Measurements from ENCODE around the gene TMEM204. TPM values are rescaled to one million over a fixed set of nuclear protein-coding genes. Genes with fewer than 3 reads are reported as not detected.

TMEM204 gene
- total RNA-seq, 2 donors from 2014 or later = 10.3 to 17.6 TPM

GRCh38 chr16:1557074-1557473 lies 23.6 kb downstream of the TMEM204 start:
- H3K36me3 Mint-ChIP-seq = no peaks in the 10 kb centered on the region
- peak overlapping the region in 1 of 2 donors; percentile 48 for H3K27ac Mint-ChIP-seq
- no peak for ATAC-seq
- DNase-seq (ENCODE audit: low spot score in 2 of 2) = no peak
- no peaks in the 10 kb centered on the region for H3K9me3 Mint-ChIP-seq

GRCh38 chr16:1557576-1557975 lies 24.1 kb downstream of the TMEM204 start:
- no peak for ATAC-seq
- H3K9me3 Mint-ChIP-seq = no peaks in the 10 kb centered on the region
- no peaks in the 10 kb centered on the region for H3K36me3 Mint-ChIP-seq
- no peak for DNase-seq (ENCODE audit: low spot score in 2 of 2)
- peak overlapping the region in 1 of 2 donors; percentile 48 for H3K27ac Mint-ChIP-seq

GRCh38 chr16:1559446-1559975 lies 26.0 kb downstream of the TMEM204 start:
- DNase-seq (ENCODE audit: low spot score in 2 of 2) (no peak), ATAC-seq (peak; percentile 51 to 76)
- no peaks in the 10 kb centered on the region for H3K9me3 Mint-ChIP-seq
- no peaks in the 10 kb centered on the region for H3K36me3 Mint-ChIP-seq
- peak overlapping the region in 1 of 2 donors; percentile 7 for H3K27ac Mint-ChIP-seq

- no peak for ATAC-seq
- Mint-ChIP-seq H3K36me3 (no peaks in the 10 kb centered on the region), H3K9me3 (no peaks in the 10 kb centered on the region), H3K27ac (peak overlapping the region in 1 of 2 donors; percentile 7)
- no peak for DNase-seq (ENCODE audit: low spot score in 2 of 2)
Measured at GRCh38 chr16:1560153-1560552, 26.7 kb downstream of the TMEM204 start.

GRCh38 chr16:1560866-1561265 lies 27.4 kb downstream of the TMEM204 start:
- H3K36me3 Mint-ChIP-seq = no peaks in the 10 kb centered on the region
- ATAC-seq = no peak
- DNase-seq (ENCODE audit: low spot score in 2 of 2) = no peak
- H3K9me3 Mint-ChIP-seq = no peaks in the 10 kb centered on the region
- H3K27ac Mint-ChIP-seq = peak overlapping the region; percentile 1 to 3

GRCh38 chr16:1561266-1561665 lies 27.8 kb downstream of the TMEM204 start:
- ATAC-seq (peak; percentile 35 to 68), DNase-seq (ENCODE audit: low spot score in 2 of 2) (no peak)
- H3K27ac Mint-ChIP-seq = peak overlapping the region in 1 of 2 donors; percentile 3
- no peaks in the 10 kb centered on the region for H3K9me3 Mint-ChIP-seq
- H3K36me3 Mint-ChIP-seq = no peaks in the 10 kb centered on the region

- Mint-ChIP-seq H3K9me3 (no peaks in the 10 kb centered on the region), H3K27ac (peak overlapping the region in 1 of 2 donors; percentile 78), H3K36me3 (no peaks in the 10 kb centered on the region)
- ATAC-seq = peak in 1 of 2 donors; percentile 50
- no peak for DNase-seq (ENCODE audit: low spot score in 2 of 2)
Measured at GRCh38 chr16:1561836-1562235, 28.4 kb downstream of the TMEM204 start.

- H3K27ac Mint-ChIP-seq = no peak overlapping the region
- ATAC-seq = no peak
- no peaks in the 10 kb centered on the region for H3K36me3 Mint-ChIP-seq
- DNase-seq (ENCODE audit: low spot score in 2 of 2) = no peak
- no peaks in the 10 kb centered on the region for H3K9me3 Mint-ChIP-seq
Measured at GRCh38 chr16:1563786-1564185, 30.3 kb downstream of the TMEM204 start.

GRCh38 chr16:1564325-1564724 lies 30.9 kb downstream of the TMEM204 start:
- ATAC-seq (no peak), DNase-seq (ENCODE audit: low spot score in 2 of 2) (no peak)
- Mint-ChIP-seq H3K36me3 (no peaks in the 10 kb centered on the region), H3K9me3 (no peaks in the 10 kb centered on the region), H3K27ac (peak overlapping the region in 1 of 2 donors; percentile 45)

GRCh38 chr16:1565083-1565805 lies 31.8 kb downstream of the TMEM204 start:
- ATAC-seq (no peak), DNase-seq (ENCODE audit: low spot score in 2 of 2) (no peak)
- no peaks in the 10 kb centered on the region for H3K9me3 Mint-ChIP-seq
- H3K36me3 Mint-ChIP-seq = no peaks in the 10 kb centered on the region
- H3K27ac Mint-ChIP-seq = peak overlapping the region; percentile 15 to 33

GRCh38 chr16:1567988-1568387 lies 34.5 kb downstream of the TMEM204 start:
- H3K27ac Mint-ChIP-seq = peak overlapping the region in 1 of 2 donors; percentile 38
- ATAC-seq = no peak
- no peaks in the 10 kb centered on the region for H3K9me3 Mint-ChIP-seq
- DNase-seq (ENCODE audit: low spot score in 2 of 2) = no peak
- no peaks in the 10 kb centered on the region for H3K36me3 Mint-ChIP-seq

GRCh38 chr16:1571012-1571671 lies 37.7 kb downstream of the TMEM204 start:
- Mint-ChIP-seq H3K27ac (peak overlapping the region in 1 of 2 donors; percentile 4), H3K36me3 (no peaks in the 10 kb centered on the region), H3K9me3 (no peaks in the 10 kb centered on the region)
- DNase-seq (ENCODE audit: low spot score in 2 of 2) = no peak
- ATAC-seq = no peak

- DNase-seq (ENCODE audit: low spot score in 2 of 2) (no peak), ATAC-seq (no peak)
- Mint-ChIP-seq H3K9me3 (no peaks in the 10 kb centered on the region), H3K36me3 (no peaks in the 10 kb centered on the region), H3K27ac (no peak overlapping the region)
Measured at GRCh38 chr16:1572673-1573072, 39.2 kb downstream of the TMEM204 start.

GRCh38 chr16:1573301-1573700 lies 39.8 kb downstream of the TMEM204 start:
- H3K9me3 Mint-ChIP-seq = no peaks in the 10 kb centered on the region

GRCh38 chr16:1575578-1575977 lies 42.1 kb downstream of the TMEM204 start:
- Mint-ChIP-seq H3K9me3 (no peaks in the 10 kb centered on the region), H3K27ac (no peak overlapping the region), H3K36me3 (no peaks in the 10 kb centered on the region)
- ATAC-seq (no peak), DNase-seq (ENCODE audit: low spot score in 2 of 2) (no peak)

More at GRCh38 chr16:1573301-1573700, 39.8 kb downstream of the TMEM204 start:
- H3K27ac Mint-ChIP-seq = no peak overlapping the region
- H3K36me3 Mint-ChIP-seq = no peaks in the 10 kb centered on the region
- DNase-seq (ENCODE audit: low spot score in 2 of 2) = no peak
- ATAC-seq = no peak

GRCh38 chr16:1579214-1579613 lies 45.7 kb downstream of the TMEM204 start:
- ATAC-seq (no peak), DNase-seq (ENCODE audit: low spot score in 2 of 2) (no peak)
- no peak overlapping the region for H3K27ac Mint-ChIP-seq
- no peaks in the 10 kb centered on the region for H3K9me3 Mint-ChIP-seq
- no peaks in the 10 kb centered on the region for H3K36me3 Mint-ChIP-seq

GRCh38 chr16:1580256-1580655 lies 46.8 kb downstream of the TMEM204 start:
- ATAC-seq = no peak

More at GRCh38 chr16:1580256-1580655, 46.8 kb downstream of the TMEM204 start:
- no peaks in the 10 kb centered on the region for H3K9me3 Mint-ChIP-seq
- DNase-seq (ENCODE audit: low spot score in 2 of 2) = no peak
- no peaks in the 10 kb centered on the region for H3K36me3 Mint-ChIP-seq
- no peak overlapping the region for H3K27ac Mint-ChIP-seq

Data from activated naive CD4-positive, alpha-beta T cell treated with anti-CD3 and anti-CD28 coated beads, Interleukin-2, amount 50 U/mL, for 72 hours (primary cell).